ENCODE measurements around the gene CABLES1. TPM values are rescaled to one million over a fixed set of nuclear protein-coding genes. Genes with fewer than 3 reads are reported as not detected.
A peak's percentile ranks its signal among the peaks of the same experiment; 100 is the strongest.

Gene CABLES1
- total and polyA plus RNA-seq, 2 experiments from 2014 or later: 7.2 to 10.8 TPM

DNA sequence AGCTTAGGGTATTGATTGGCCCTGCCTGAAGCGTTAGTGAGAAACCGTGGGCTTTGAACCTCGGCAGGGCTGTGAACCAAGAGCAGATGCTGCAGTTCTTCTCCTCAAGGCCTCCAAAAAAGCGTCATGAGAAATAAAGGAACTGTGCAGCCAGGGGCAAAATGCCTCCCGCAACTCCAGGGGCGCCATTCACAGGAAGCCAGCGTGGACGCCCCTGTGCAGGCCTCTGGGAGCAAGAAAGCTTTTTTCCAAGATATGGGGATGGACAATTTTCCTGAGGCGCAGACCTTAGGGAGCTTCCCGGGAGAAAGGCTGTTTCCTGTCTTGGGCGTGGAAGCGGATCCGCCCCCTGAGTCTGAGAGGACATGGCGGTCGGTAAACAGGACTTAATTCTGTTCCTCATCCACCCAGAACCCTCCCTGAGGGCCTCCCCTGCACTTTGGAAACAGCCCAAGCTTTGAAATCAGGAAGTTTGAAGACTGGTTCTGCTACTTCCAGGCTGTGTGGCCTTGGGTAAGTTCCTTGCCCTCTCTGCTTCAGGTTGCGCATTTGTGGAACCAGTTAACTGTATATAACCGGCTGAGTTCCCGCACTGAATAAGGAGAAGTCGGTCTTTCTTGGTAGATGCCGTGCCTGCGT is 29.6 kb upstream of the CABLES1 start:
- H3K9me2 ChIP-seq (replicated peaks; ENCODE audit: insufficient read depth): no peaks in the 10 kb centered on the region
- no peaks in the 10 kb centered on the region for H3K79me2 ChIP-seq
- H3K9me3 ChIP-seq (ENCODE audit: low read depth): no peaks in the 10 kb centered on the region
- no peak overlapping the region for H3K4me2 ChIP-seq
- H2AFZ ChIP-seq: no peak overlapping the region
- no peak for DNase-seq (ENCODE audit: low spot score)
- H3K27ac ChIP-seq: peak overlapping the region; percentile 73
- H3K4me1 ChIP-seq (ENCODE audit: insufficient read depth): peaks cover 33% of the 10 kb centered on the region
- H3K36me3 ChIP-seq (replicated peaks; ENCODE audit: insufficient read depth, low read depth): no peaks in the 10 kb centered on the region
- no peak overlapping the region for H3K4me3 ChIP-seq
- H3K27me3 ChIP-seq: no peaks in the 10 kb centered on the region
- WGBS (ENCODE audit: low lambda C conversion rate, missing lambda C conversion rate): 88% methylated on average over 21 of the region's 21 CpGs
- H4K20me1 ChIP-seq (ENCODE audit: insufficient read depth, poor library complexity, severe bottlenecking): no peaks in the 10 kb centered on the region
- TF ChIP-seq, protein P1, sequence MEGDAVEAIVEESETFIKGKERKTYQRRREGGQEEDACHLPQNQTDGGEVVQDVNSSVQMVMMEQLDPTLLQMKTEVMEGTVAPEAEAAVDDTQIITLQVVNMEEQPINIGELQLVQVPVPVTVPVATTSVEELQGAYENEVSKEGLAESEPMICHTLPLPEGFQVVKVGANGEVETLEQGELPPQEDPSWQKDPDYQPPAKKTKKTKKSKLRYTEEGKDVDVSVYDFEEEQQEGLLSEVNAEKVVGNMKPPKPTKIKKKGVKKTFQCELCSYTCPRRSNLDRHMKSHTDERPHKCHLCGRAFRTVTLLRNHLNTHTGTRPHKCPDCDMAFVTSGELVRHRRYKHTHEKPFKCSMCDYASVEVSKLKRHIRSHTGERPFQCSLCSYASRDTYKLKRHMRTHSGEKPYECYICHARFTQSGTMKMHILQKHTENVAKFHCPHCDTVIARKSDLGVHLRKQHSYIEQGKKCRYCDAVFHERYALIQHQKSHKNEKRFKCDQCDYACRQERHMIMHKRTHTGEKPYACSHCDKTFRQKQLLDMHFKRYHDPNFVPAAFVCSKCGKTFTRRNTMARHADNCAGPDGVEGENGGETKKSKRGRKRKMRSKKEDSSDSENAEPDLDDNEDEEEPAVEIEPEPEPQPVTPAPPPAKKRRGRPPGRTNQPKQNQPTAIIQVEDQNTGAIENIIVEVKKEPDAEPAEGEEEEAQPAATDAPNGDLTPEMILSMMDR (IDR thresholded peaks at IDR 0.05; ENCODE audit: poor library complexity): no peak
- TF ChIP-seq EZH2 (IDR thresholded peaks at IDR 0.05; ENCODE audit: borderline replicate concordance) (no peak), EZH2phosphoT487 (IDR thresholded peaks at IDR 0.05; ENCODE audit: low read depth, severe bottlenecking, unreplicated experiment) (no peak)

DNA sequence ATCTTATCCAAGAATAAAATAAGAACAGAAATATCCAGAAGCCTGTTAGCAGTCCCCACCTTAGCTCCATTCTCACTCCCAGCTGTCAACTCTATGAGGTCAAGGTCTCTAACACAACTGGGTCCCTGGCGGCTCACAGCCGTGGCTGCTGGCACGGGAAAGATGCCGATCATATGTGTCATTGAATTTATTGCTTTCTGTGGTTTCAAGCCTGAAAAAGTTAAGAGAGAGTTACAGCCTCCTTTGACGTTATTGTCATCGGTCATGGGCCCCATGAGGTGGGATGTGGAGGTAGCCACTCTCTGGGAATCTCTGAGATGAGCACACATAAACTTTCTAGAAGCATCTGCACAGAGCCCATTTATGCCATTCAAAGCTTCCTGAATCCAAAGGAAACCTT is 28.7 kb upstream of the CABLES1 start:
- no peaks in the 10 kb centered on the region for H3K79me2 ChIP-seq
- H3K9me3 ChIP-seq (ENCODE audit: low read depth): no peaks in the 10 kb centered on the region
- DNase-seq (ENCODE audit: low spot score): peak; percentile 83
- TF ChIP-seq, protein P1 (IDR thresholded peaks at IDR 0.05; ENCODE audit: poor library complexity): no peak
- TF ChIP-seq EZH2phosphoT487 (IDR thresholded peaks at IDR 0.05; ENCODE audit: low read depth, severe bottlenecking, unreplicated experiment) (no peak), EZH2 (IDR thresholded peaks at IDR 0.05; ENCODE audit: borderline replicate concordance) (no peak)
- H2AFZ ChIP-seq: no peak overlapping the region
- no peak overlapping the region for H3K4me3 ChIP-seq
- H3K9me2 ChIP-seq (replicated peaks; ENCODE audit: insufficient read depth): no peaks in the 10 kb centered on the region
- H3K27ac ChIP-seq: peak overlapping the region; percentile 81
- no peaks in the 10 kb centered on the region for H3K36me3 ChIP-seq (replicated peaks; ENCODE audit: insufficient read depth, low read depth)
- WGBS (ENCODE audit: low lambda C conversion rate, missing lambda C conversion rate): 13% methylated on average over 6 of the region's 6 CpGs
- peaks cover 33% of the 10 kb centered on the region for H3K4me1 ChIP-seq (ENCODE audit: insufficient read depth)
- no peak overlapping the region for H3K4me2 ChIP-seq
- no peaks in the 10 kb centered on the region for H3K27me3 ChIP-seq
- H4K20me1 ChIP-seq (ENCODE audit: insufficient read depth, poor library complexity, severe bottlenecking): no peaks in the 10 kb centered on the region

DNA sequence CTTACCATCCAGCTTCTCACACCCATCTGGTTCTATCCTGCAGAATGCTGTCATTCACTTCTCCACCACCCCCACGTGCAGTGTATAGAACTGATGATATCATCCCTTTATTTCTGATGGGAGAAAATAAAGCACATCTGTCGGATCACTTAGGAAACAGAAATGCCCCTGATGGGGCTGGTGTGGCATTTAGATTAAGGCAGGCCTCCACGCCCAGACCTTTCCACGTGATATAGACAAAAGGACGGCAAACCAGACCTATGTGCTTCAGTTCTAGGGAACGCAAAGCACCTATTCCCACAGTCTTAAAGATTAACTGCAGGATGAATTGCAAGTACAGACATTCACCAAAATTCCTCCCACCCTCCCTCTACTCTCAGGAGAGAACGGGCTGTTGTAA is 27.6 kb upstream of the CABLES1 start:
- Histone ChIP-seq H3K36me3 (replicated peaks; ENCODE audit: insufficient read depth, low read depth) (no peaks in the 10 kb centered on the region), H3K4me1 (ENCODE audit: insufficient read depth) (peaks cover 28% of the 10 kb centered on the region), H4K20me1 (ENCODE audit: insufficient read depth, poor library complexity, severe bottlenecking) (no peaks in the 10 kb centered on the region), H3K79me2 (no peaks in the 10 kb centered on the region), H3K9me2 (replicated peaks; ENCODE audit: insufficient read depth) (no peaks in the 10 kb centered on the region), H2AFZ (no peak overlapping the region), H3K4me2 (no peak overlapping the region), H3K27ac (peak overlapping the region; percentile 81), H3K27me3 (no peaks in the 10 kb centered on the region), H3K9me3 (ENCODE audit: low read depth) (no peaks in the 10 kb centered on the region), H3K4me3 (no peak overlapping the region)
- TF ChIP-seq EZH2phosphoT487 (IDR thresholded peaks at IDR 0.05; ENCODE audit: low read depth, severe bottlenecking, unreplicated experiment) (no peak), EZH2 (IDR thresholded peaks at IDR 0.05; ENCODE audit: borderline replicate concordance) (no peak)
- TF ChIP-seq, protein P1 (IDR thresholded peaks at IDR 0.05; ENCODE audit: poor library complexity): no peak
- DNase-seq (ENCODE audit: low spot score): no peak
- 71% methylated on average over 7 of the region's 7 CpGs for WGBS (ENCODE audit: low lambda C conversion rate, missing lambda C conversion rate)
